CD4-positive, alpha-beta T cell treated with Interleukin-4 for 4 hours (primary cell): Measurements from ENCODE around the gene SLC8A3.

Experiments used
- DNase-seq: peaks from one replicate; pipeline ENCODE4 v3.0.0-alpha.2; 2020

SLC8A3 gene

GRCh38 chr14:70057519-70058136, 131.1 kb downstream of the SLC8A3 start:
- no peak for DNase-seq

DNA sequence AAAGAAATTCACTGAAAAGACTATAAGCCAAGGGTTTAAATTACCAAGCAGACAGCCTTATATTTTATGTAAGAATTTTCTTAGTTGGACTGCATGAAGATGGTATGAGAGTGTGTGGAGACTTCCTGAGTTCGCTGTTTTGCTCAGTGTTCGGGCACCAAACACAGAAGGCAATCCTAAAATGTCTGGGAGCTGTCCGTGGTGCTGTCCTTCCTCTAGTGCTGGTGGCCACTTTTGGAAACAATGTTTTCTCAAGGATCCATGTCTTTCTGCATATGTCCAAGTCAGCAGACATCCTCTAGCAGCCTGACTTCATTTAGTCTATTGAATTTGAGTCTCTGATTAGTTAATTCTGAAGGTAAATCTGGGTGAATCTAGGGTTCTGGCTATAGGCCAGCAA, 135.8 kb downstream of the SLC8A3 start:
- DNase-seq: no peak

- DNase-seq: no peak
These were observed 138.6 kb downstream of the SLC8A3 start for GRCh38 chr14:70050136-70050535.

DNA sequence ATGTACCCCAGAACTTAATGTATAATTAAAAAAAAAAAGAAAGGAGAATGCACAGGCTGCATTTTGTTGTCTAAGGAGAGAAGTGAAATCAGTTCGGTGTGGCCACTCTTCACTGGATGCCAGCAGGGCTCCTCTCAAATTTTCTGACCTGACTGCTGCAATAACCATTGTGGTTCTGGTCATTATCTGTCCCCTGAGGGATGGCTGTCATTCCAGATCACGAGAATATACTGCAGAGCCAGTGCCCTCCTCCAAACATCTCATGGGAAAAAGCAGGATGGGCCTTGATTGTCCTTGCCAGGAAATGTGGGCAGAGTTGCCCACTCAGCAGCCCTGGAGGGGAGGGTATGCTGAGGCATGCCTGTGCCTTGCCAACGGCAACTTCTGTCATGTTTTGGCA, 139.1 kb downstream of the SLC8A3 start:
- no peak for DNase-seq

DNA sequence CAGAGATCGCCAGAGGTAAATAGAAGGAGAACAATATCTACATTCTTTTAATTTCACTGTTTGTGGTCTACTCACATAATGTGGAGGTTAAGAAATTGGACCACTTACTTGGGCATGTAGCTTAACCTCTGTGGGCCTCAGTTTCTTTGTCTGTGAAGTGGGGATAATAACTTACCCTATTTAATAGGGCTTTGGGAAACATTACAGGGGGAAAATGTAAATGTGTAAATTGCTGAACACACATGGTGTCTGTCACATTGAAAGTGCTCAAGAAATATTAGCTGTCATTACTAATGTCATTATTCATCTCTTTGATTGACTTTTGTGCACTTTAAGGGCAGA, 140.5 kb downstream of the SLC8A3 start:
- no peak for DNase-seq

DNA sequence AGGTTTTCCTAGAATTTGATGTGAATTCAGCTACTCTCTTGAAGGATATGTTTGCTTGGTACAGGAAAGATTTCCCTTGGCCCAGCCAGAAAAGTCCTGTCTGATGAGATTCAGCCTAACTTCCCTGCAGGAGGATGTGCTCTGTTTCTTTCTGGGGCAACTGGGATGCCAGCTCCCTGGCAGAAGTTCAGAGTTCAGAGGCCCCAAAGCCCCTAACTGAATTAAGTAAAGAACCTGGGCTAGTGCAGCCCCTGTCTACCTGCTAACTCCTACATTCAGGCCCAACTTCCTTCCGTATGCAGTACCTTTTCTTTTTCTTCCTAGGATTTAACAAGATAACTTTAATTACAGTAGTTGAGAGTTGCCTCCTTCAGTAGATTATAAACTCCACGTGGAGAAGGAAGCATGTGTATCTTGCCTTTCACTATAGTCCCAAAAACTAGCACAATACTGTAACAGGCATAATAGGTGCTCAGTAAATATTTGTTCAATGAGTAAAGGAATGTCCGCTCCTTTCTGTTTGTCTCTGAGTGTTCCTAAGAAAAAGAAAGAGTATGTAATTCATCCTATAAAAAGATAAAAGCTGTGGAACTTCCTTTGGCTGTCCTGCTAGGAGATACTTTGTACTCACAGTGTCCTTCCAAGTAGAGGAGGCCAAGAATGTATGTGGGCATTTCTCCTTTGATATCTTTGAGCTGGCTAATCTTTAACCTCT, 141.0 kb downstream of the SLC8A3 start:
- DNase-seq: no peak

GRCh38 chr14:70045844-70046535, 142.8 kb downstream of the SLC8A3 start:
- DNase-seq: no peak

- DNase-seq: no peak
These were observed 143.4 kb downstream of the SLC8A3 start for GRCh38 chr14:70045310-70045709.

- DNase-seq: no peak
These were observed 145.8 kb downstream of the SLC8A3 start for GRCh38 chr14:70043001-70043400.

- no peak for DNase-seq
These were observed 152.1 kb downstream of the SLC8A3 start for GRCh38 chr14:70036665-70037064.

DNA sequence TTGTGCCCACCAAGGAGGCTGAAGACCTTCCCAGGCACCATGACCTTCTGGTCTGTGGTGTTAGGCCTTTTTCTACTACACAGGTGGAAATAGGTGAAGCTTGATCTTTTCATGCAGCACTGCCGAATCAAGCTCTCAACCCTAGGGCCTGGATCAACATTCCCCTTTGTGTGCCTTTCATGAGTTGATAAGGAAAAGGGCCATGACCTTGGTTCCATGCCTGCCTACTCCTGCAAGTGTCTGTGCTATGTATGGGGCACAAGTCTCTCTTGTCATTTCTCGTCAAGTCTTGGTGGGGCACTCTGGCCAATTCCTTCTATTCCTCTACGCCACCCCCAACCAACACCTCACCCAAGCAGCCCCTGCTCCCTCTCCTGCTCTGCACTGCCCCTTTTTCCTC, 154.5 kb downstream of the SLC8A3 start:
- DNase-seq: no peak

GRCh38 chr14:70033561-70033960, 155.2 kb downstream of the SLC8A3 start:
- DNase-seq: no peak

- no peak for DNase-seq
These were observed 155.6 kb downstream of the SLC8A3 start for GRCh38 chr14:70033116-70033515.

DNA sequence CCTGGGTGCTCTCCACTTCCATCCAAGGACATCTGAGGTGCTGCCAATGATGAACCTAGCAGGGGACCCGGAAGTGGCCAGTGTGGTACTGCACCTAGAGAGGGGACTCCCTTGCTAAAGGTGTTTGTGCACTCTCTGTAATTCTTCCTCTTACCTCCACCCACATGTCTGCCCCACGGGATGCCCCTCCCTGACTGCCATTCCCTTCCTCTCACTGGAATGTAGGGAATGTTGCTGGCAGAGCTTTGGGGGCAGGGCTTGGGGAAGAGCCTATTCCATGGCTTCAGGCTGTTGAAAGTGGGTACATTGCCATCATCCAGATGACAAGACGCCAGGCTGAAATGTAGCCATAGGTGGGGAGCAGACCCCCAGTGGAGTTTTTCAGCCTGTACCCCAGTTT, 156.3 kb downstream of the SLC8A3 start:
- no peak for DNase-seq

GRCh38 chr14:70032016-70032415, 156.7 kb downstream of the SLC8A3 start:
- no peak for DNase-seq

DNA sequence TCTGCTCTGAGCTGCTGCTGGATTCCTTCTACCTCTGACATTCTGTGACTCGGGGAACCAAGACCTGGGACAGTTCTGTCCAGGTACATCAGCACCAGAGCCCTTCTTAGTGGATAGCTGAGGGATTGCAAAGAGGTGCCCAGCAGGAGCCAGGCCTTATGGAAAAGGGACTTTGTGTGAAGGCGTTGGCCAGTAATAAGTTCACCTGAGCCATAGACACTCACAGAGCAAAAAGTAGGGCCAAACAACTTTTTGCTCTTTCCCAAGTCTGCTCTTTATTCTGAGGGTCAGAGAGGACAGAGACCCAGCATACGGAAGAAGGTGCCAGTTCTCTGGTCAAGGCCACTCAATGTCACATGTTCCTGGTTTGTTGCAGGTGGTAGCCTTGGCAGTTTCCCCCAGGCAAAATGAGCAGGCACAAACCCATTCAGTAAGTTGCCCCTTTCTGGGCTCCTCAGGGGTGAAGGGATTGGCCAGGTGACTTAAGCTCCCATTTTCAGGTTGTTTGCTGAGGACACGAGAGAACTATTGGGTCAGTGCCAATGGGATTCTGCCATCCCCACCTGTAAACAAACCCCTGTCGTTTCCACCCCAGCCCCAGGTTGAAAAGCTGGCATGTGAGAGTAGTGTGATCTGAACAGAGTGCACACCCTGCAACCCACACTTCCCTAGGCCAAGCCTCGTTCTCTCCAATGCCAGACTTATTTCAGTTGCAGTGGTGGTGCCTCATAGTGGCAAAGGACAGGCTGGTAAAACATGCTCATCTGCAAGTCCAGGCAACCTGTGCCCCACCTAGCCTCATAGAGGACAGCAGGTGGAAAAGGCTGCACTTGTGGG, 159.2 kb downstream of the SLC8A3 start:
- no peak for DNase-seq

GRCh38 chr14:70027785-70028428, 160.8 kb downstream of the SLC8A3 start:
- peak; percentile 19 for DNase-seq

DNA sequence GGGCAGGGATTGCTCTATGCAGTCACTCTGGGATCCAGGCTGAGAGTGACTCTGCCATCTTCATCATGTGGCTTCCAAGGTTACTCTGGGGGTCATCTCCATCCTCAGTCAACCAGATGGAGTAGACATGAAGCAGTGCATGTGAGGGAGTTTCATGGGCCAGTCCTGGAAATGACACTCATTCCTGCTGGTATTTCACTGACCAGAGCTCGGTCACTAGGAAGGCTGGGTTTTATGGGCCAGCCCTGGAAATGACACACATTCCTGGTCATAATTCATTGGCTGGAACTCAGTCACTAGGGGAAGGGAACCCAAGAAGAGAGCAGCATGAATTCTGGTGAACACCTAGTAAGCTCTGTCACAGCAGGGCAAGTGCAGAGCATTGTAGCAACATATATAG, 164.9 kb downstream of the SLC8A3 start:
- DNase-seq: no peak

DNA sequence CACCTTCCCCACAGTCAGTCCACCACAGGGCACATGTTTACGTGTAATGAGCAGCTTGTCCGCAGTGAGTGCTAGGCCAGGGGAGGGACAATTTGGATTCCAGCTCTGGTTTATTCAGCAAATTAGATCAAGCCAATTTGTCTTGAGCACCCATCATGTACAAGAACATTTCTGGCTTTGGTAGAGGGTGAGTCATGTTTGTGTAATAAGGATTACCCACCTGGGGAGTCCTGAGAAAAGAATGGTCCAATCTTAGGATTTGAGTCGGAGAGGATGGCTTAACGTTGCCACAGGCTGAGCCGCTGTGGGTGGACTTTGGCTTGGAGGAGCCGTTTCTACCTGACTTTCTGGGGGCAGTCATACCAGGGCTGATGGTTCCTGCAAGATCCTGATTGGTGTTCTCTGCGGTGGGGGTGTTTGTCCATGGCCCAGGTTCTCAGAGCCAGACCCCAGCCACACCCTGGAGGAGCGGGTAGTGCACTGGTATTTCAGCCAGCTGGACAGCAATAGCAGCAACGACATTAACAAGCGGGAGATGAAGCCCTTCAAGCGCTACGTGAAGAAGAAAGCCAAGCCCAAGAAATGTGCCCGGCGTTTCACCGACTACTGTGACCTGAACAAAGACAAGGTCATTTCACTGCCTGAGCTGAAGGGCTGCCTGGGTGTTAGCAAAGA, 165.8 kb downstream of the SLC8A3 start:
- DNase-seq: no peak

DNA sequence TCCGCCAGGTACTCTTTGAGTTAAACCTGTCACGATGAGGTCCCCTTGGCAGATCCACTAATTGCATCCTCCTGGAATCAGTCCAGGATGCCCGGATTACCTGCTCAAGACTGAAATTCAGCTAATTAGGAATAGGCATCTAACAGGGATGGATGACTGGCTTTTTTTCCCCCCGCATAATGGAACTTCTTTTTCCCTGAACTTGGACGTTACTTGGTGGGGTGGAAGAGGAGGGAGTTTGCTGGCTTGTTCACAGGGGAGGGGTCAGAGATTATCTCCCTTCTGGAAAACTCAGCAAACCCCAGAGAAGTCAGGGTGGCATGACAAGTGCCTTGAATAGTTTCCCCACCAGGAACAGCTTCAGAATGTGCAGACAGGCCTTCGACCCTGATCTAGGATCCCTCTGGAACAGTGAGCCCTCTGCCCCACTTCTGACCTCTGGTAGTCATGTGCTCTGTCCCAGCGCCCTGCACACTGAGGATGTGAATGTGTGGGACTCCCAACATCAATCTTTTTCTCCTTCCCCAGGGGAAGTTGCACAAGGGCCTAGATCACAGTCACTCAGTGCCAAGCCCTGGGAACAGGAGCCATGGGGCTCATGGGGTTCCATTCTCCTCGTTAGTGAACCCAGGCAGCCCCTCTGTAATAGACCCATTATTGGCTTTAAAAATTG, 167.1 kb downstream of the SLC8A3 start:
- no peak for DNase-seq

DNA sequence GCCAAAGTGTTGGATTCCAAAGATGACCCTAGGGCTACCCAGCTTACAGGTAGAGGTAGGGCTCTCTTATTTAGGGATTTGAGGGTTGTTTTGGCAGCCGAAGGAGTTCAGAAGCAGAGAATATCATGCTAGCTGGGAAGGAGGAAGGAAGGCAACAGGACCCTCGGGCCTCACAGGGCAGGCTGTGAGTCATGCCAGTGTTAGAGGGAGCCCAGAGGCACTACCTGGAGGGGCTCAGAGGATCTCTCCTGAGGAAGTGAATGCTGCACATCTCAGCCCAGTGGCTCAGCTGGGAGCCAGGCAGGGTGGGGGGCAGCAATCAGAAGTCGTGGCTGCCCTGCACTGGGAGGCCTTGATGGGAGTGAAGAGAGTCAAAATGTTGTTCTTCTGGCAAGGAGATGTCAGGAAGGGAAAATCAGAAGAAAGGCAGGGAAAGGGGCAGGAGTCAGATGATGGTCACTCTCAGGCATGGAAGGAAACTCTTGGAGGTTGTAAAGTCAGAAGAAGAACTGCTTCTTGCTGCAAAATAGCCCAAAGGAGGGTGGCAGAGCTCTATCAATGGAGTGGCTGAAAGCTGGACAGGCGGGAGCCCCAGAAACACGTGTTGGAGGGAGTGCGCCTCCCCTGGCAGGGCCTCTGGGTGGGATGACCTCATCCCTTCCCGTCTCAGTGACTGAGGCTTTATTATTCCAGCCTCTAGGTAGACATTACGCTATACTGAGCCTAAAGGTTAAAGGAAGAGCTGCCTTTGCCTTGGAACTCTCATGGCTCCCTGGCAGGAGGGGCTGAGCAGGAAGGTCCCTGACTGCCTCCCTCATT, 168.2 kb downstream of the SLC8A3 start:
- no peak for DNase-seq
